GM21390 (cell line): Measurements from ENCODE around the gene VWA2.

ENCODE experiments used
- ATAC-seq: cut with Tn5 transposase; IDR thresholded peaks from one replicate; pipeline ENCODE4 v1.9.1; 2021; ENCODE audit not compliant: unreplicated experiment

VWA2 gene

DNA sequence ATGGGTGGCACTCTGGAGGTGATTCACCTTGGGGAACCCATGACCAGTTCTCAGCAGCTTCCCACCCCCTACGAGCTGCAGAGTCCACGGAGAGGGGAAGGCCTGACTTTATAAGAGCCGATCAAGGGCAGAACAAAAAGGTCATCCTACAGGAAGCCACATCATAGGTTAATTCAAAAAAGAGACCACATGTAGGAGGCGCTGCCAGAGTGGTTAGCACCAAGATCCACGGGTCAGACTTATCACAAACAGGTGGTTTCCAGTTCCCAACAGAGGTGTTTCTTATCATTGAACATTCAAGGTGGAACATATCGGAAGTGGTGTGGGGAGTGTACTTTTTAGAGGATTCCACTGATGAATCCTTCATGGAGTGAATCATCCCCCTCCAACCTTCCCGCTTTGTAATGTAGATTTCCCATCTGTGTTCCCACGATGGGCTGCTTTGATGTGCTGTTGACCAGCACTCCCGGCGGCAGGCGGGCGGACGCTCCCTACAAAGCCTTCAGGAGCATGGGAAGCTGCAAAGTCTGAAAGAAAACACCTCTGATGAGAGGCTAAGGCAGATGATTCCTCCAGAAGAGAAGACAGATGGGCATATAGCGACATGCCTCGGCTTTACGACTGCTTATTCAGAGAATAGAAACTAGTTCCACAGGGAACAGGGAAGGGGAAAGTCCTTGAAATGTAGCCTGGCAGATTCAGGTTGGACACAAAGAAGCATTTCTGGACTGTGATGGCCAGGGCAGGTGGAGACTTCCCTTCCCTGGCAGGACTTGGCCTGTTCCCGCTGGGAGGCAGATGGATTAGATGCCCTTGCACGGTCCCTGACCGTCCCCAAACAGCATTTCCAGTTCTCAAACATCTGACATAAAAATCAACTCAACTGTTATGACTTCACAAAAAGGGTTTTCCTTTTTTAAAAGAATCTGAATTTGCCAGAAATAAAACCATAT is 98.7 kb downstream of the VWA2 start:
- ATAC-seq = no peak

DNA sequence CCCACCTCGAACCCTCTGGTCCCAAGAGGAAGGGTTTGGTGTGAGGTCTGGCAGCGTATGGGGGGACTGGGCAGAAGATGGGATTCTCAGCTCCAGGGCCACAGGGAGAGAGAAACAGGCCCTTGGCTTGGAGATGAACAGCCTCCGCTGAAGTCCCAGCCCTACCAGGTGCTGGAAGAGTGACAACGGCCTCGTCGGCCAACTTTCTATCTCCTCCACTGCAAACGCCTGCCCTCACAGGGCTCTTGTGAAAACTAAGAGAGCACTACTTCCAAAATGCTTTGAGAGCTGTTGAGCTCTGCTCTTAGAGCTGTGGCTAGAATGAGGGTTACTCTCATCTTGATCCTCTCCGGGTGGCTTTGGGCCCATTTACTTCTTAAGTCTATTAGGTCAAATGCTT is 101.8 kb downstream of the VWA2 start:
- no peak for ATAC-seq
